GM12874 (cell line): ENCODE data around the gene HDAC4.

Experiments
- TF ChIP-seq, protein P1 (sequence below): IDR thresholded peaks from 2 replicates; pipeline ENCODE4 v1.5.1; 2011; ENCODE audit warnings: low read depth, mild to moderate bottlenecking, control low read depth, low read length, moderate library complexity; ENCODE audit not compliant: insufficient read depth

Gene HDAC4

DNA sequence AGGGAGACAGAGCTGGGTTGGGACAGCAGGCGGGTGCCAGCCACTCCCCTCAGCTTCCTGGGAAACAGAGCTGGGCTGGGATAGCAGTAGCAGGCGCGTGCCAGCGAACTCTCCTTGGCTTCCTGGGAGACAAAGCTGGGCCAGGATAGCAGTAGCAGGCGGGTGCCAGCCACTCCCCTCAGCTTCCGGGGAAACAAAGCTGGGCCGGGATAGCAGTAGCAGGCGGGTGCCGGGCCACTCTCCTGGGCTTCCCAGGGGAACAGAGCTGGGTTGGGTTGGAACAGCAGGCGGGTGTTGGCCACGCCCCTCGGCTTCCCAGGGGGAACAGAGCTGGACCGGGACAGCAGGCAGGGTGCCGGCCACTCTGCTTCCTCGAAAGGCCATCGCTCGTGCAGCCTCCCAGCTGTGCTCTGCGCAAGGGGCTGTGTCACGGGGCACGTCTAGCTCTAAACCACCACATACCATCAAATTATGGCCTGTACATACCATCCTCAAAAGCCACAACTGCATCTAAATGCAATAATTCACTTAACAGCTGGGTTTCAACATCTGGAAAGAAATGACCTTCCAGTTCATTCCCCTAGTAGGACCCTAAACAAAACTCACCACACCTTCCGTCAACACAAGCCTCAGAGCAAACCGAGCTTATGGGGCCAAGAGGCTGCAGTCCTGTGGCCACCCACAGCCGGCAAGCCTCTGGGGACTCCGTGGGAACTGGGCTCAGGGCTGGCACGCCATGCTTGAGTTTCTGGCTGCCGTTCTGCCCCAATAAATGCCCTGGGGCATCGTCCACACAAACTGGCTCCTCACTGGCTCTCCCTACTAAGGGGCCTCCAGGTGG, 324.7 kb downstream of the HDAC4 start:
- TF ChIP-seq, protein P1, sequence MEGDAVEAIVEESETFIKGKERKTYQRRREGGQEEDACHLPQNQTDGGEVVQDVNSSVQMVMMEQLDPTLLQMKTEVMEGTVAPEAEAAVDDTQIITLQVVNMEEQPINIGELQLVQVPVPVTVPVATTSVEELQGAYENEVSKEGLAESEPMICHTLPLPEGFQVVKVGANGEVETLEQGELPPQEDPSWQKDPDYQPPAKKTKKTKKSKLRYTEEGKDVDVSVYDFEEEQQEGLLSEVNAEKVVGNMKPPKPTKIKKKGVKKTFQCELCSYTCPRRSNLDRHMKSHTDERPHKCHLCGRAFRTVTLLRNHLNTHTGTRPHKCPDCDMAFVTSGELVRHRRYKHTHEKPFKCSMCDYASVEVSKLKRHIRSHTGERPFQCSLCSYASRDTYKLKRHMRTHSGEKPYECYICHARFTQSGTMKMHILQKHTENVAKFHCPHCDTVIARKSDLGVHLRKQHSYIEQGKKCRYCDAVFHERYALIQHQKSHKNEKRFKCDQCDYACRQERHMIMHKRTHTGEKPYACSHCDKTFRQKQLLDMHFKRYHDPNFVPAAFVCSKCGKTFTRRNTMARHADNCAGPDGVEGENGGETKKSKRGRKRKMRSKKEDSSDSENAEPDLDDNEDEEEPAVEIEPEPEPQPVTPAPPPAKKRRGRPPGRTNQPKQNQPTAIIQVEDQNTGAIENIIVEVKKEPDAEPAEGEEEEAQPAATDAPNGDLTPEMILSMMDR, result no peak

DNA sequence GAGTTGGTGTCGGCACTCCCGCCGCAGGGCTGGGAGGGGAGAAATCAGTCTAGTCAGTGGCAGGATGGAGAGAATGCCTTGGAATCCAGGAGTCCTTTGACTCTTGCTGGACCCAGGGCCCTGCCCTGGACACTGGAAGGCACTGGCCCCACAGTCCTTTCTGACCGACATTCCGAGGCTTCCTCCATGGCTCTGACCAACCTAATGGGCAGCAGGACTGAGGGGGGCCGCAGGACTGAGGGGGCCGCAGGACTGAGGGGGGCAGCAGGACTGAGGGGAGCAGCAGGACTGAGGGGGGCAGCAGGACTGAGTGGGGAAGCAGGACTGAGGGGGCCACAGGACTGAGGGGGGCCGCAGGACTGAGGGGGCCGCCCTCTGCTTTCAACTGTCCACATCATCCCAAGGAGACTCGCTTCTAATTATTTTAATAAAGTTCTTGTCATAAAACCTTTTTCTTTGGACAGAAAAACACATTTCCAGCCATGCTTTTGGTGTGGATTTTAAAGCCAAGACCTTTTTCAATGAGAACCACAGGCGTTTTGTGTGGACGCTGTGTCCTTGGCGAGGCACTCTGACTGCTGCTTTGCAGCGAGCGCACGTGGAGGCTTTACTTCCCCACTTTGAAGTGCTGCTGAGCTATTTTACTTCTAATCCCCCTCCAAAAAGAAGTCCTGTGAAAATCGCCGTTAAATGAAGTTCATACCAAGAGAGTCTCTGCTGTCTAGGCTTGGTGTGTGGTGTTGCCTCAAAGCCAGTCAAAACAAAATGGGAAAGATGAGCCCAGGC, 326.9 kb downstream of the HDAC4 start:
- TF ChIP-seq, protein P1, result no peak

DNA sequence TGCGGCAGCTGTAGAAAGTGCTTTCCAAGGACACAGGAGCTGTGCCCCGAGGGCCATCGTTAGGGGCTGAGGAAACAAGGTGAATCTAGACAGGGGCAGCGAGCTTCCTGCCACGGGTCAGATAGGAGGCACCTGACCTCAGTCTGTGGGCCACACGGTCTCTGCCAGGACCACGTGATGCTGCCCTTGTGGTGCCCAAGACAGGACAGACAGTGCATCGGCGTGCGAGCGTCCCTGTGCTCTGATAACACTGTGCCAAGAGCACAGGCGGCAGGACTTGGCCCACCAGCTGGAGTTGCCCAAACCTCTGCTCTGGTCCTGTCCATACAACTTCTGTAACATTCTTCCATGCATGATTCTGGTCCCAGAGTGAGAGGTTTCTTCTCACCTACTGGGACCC, 327.6 kb downstream of the HDAC4 start:
- TF ChIP-seq, protein P1, result no peak

DNA sequence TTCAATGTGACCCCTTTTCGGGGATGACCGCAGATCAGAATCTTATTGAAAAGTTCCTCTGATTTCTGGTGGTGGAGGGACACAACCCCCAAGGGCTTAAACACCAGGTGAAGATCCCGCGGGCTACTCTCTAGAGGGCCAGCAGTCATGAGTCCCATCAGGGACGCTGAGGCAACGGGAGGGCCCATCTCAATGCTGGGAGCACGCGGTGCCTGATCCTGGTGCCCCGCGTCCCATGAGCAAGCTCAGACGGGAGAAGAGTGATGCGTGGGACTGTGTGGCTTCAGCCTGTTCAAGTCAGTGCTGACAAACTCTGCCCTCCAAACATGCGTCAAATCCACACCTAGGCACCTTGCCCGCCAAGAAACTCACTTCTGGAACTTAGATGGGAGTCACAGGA, 328.0 kb downstream of the HDAC4 start:
- TF ChIP-seq, protein P1, result no peak

DNA sequence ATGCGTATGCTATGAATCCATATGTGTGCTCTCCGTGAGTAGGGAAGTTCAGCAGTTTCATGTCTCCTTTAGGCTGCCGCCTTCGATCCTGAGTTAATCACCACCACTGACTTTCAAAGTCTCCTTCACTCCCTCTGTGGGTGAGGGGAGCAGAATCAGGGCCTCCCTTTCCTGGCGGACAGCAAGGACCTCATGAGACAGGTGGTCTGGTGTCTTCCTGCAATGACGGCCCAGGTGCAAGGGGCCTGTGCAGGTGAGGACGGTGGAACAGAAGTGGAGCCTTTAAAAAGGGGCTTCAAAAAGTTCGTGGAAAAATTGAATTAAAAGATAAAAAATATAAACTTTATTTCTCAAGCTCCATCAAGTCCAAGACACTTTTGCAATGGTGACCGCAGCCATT, 330.4 kb downstream of the HDAC4 start:
- TF ChIP-seq, protein P1, result no peak

DNA sequence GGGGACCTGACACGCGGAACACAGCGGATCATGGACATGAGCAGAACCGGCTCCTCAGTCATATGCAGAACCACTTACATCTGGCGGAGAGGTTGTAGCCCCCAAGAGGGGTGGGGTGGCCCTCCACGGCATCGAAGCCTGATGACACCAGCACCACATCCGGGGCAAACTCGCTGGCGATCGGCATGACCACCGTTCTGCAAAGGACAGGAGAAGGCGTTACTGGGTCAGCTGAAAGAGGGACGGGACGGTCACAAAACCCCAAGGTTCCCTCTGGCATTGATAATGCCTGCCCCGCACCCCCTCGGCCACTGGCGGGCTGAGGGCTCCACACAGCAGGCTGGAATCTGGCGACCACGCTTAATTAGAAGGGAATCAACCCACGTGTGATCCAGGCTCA, 332.4 kb downstream of the HDAC4 start:
- TF ChIP-seq, protein P1, result no peak

DNA sequence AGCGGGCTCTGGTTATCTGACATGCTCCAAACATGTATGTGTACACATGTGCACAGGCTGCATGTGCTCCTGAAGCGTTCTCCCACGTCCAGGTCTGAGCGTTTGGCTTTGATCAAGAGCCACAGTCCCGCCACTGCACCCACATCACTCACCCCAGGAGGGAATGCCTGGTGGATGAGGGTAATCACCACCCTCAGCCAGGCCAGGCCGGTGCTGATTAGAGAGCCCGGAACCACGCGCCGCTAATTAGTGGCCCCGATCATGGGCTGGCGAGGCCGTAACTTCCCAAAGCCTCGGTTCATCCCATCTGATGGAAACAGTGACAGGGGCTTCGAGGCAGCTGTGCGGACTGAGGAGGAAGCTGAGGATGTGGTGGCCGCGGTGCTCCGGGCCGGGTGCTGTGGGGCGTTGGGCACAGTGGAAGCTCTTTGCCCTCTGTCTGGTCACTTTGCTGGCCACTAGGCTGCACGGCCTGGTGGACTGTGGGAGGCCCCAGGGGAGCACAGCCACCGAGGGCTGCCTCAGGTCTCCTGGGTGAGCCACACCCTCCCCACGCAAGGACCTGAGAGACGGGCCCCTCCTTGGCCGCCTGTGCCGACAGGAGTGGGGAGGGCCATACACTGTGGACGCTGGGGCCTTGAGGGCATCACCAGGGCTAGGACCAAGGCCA, 333.5 kb downstream of the HDAC4 start:
- TF ChIP-seq, protein P1, result no peak
